Neural progenitor cell (in vitro differentiated cells): Measurements from ENCODE around the gene TMEM14A. TPM values are rescaled to one million over a fixed set of nuclear protein-coding genes. Genes with fewer than 3 reads are reported as not detected.
A peak's percentile ranks its signal among the peaks of the same experiment; 100 is the strongest.

ENCODE experiments used
- DNase-seq: peaks from one replicate; pipeline ENCODE4 v3.0.0-alpha.2; 2016; ENCODE audit warnings: low spot score
- H2AFZ ChIP-seq: fragments of 200-600 bp; sonication (generic); replicated peaks from 2 replicates; pipeline ENCODE4 v1.6.1; 2016; ENCODE audit warnings: antibody characterized with exemption
- H3F3A ChIP-seq: fragments of 200-600 bp; sonication (generic); 2 replicates; pipeline ENCODE4 v1.6.1; 2016; ENCODE audit warnings: antibody characterized with exemption, low read depth
- H3K27ac ChIP-seq: fragments of 200-600 bp; sonication (generic); 2 replicates; pipeline ENCODE4 v1.5.1; 2016; ENCODE audit warnings: mild to moderate bottlenecking
- H3K27me3 ChIP-seq: fragments of 200-600 bp; sonication (generic); 2 replicates; pipeline ENCODE4 v1.6.1; 2016; ENCODE audit warnings: mild to moderate bottlenecking, moderate library complexity
- H3K36me3 ChIP-seq: fragments of 200-600 bp; sonication (generic); 2 replicates; pipeline ENCODE4 v1.5.1; 2016
- H3K4me1 ChIP-seq: fragments of 200-600 bp; sonication (generic); 2 replicates; pipeline ENCODE4 v1.6.1; 2016; ENCODE audit warnings: mixed run types
- H3K4me2 ChIP-seq: fragments of 200-600 bp; sonication (generic); 2 replicates; pipeline ENCODE4 v1.6.1; 2016
- H3K4me3 ChIP-seq: fragments of 200-600 bp; sonication (generic); 2 replicates; pipeline ENCODE4 v1.5.1; 2016
- H3K79me2 ChIP-seq: fragments of 200-600 bp; sonication (generic); 2 replicates; pipeline ENCODE4 v1.6.1; 2016; ENCODE audit warnings: low read depth
- H3K9ac ChIP-seq: fragments of 200-600 bp; sonication (generic); 2 replicates; pipeline ENCODE4 v1.6.1; 2016
- H3K9me3 ChIP-seq: fragments of 200-600 bp; sonication (generic); 2 replicates; pipeline ENCODE4 v1.5.1; 2016; ENCODE audit warnings: low read depth
- H4K20me1 ChIP-seq: fragments of 200-600 bp; sonication (generic); 2 replicates; pipeline ENCODE4 v1.6.1; 2016; ENCODE audit warnings: low read depth
- H3K27ac Mint-ChIP-seq: 3 replicates; pipeline ENCODE4 v1.8.0; 2021; ENCODE audit warnings: mixed read lengths
- H3K27me3 Mint-ChIP-seq: 2 replicates; pipeline ENCODE4 v1.8.0; 2022; ENCODE audit warnings: low read depth, mild to moderate bottlenecking, inconsistent platforms, moderate library complexity, mixed read lengths; ENCODE audit not compliant: insufficient read depth
- H3K36me3 Mint-ChIP-seq: 3 replicates; pipeline ENCODE4 v1.8.0; 2021; ENCODE audit warnings: mixed read lengths
- H3K4me1 Mint-ChIP-seq: 3 replicates; pipeline ENCODE4 v1.8.0; 2021; ENCODE audit warnings: mixed read lengths
- H3K4me3 Mint-ChIP-seq: 3 replicates; pipeline ENCODE4 v1.8.0; 2021; ENCODE audit warnings: mild to moderate bottlenecking, moderate library complexity, mixed read lengths
- H3K9me3 Mint-ChIP-seq: 3 replicates; pipeline ENCODE4 v1.8.0; 2020; ENCODE audit warnings: mixed read lengths
- EZH2 ChIP-seq: fragments of 200-600 bp; sonication (generic); IDR thresholded peaks from 2 replicates; pipeline ENCODE4 v1.6.1; 2017; ENCODE audit warnings: antibody characterized with exemption, mild to moderate bottlenecking, moderate library complexity
- EZH2phosphoT487 ChIP-seq: fragments of 200-600 bp; sonication (generic); IDR thresholded peaks from 2 replicates; pipeline ENCODE4 v1.6.1; 2017; ENCODE audit warnings: antibody characterized with exemption
- total RNA-seq: library from RNA; depleted of rRNA; stranded (reverse); fragments of >200 nt; gene quantifications from 2 replicates; pipeline ENCODE4 v1.2.3, GENCODE V29; 2015; ENCODE audit warnings: low replicate concordance
- TF ChIP-seq, protein P1 (sequence below): fragments of 200-600 bp; sonication (generic); IDR thresholded peaks from 2 replicates; pipeline ENCODE4 v1.5.1; 2017; ENCODE audit warnings: antibody characterized with exemption, mild to moderate bottlenecking

The TMEM14A gene
- total RNA-seq, 1 donor from 2014 or later: 33.7 TPM

- H3K4me3 Mint-ChIP-seq: no peak overlapping the region
Observed at GRCh38 chr6:52640916-52641315, 30.0 kb upstream of the TMEM14A start.

DNA sequence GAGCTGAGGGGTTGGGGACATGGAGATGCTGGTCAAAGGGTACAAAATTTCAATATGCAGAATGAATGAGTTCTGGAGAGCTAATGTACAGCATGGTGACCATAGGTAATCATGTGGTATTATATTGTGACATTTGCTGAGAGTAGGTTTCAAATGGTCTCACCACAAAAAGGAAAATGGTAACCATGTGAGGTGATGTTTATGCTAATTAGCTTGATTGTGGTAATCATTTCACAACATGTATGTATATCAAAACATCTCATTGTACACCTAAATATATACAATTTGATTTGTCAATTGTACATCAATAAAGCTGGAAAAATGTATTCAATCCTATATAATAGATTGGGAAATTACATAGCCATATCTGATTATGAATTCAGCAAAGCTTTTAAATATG is 29.5 kb upstream of the TMEM14A start:
- H3K4me3 ChIP-seq: no peak overlapping the region
- H4K20me1 ChIP-seq: no peaks in the 10 kb centered on the region
- Mint-ChIP-seq H3K27me3 (peaks cover 3% of the 10 kb centered on the region), H3K36me3 (no peaks in the 10 kb centered on the region), H3K4me1 (peaks cover 36% of the 10 kb centered on the region), H3K27ac (no peak overlapping the region), H3K4me3 (no peak overlapping the region), H3K9me3 (no peaks in the 10 kb centered on the region)
- TF ChIP-seq EZH2phosphoT487 (no peak), EZH2 (no peak)
- TF ChIP-seq, protein P1, sequence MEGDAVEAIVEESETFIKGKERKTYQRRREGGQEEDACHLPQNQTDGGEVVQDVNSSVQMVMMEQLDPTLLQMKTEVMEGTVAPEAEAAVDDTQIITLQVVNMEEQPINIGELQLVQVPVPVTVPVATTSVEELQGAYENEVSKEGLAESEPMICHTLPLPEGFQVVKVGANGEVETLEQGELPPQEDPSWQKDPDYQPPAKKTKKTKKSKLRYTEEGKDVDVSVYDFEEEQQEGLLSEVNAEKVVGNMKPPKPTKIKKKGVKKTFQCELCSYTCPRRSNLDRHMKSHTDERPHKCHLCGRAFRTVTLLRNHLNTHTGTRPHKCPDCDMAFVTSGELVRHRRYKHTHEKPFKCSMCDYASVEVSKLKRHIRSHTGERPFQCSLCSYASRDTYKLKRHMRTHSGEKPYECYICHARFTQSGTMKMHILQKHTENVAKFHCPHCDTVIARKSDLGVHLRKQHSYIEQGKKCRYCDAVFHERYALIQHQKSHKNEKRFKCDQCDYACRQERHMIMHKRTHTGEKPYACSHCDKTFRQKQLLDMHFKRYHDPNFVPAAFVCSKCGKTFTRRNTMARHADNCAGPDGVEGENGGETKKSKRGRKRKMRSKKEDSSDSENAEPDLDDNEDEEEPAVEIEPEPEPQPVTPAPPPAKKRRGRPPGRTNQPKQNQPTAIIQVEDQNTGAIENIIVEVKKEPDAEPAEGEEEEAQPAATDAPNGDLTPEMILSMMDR: no peak
- no peaks in the 10 kb centered on the region for H3K79me2 ChIP-seq
- H3K4me2 ChIP-seq: peak overlapping the region; percentile 41
- DNase-seq: no peak
- H3F3A ChIP-seq: peaks cover 6% of the 10 kb centered on the region
- H3K9me3 ChIP-seq: no peaks in the 10 kb centered on the region
- H3K9ac ChIP-seq: no peak overlapping the region
- H3K36me3 ChIP-seq: no peaks in the 10 kb centered on the region
- no peaks in the 10 kb centered on the region for H3K27me3 ChIP-seq
- no peak overlapping the region for H3K27ac ChIP-seq
- no peak overlapping the region for H2AFZ ChIP-seq
- H3K4me1 ChIP-seq: peaks cover 28% of the 10 kb centered on the region

More at GRCh38 chr6:52640916-52641315, 30.0 kb upstream of the TMEM14A start:
- Mint-ChIP-seq H3K9me3 (no peaks in the 10 kb centered on the region), H3K4me1 (peaks cover 36% of the 10 kb centered on the region), H3K36me3 (no peaks in the 10 kb centered on the region), H3K27me3 (peaks cover 3% of the 10 kb centered on the region), H3K27ac (no peak overlapping the region)
- no peak for DNase-seq
- Histone ChIP-seq H3K9me3 (no peaks in the 10 kb centered on the region), H4K20me1 (no peaks in the 10 kb centered on the region), H3K79me2 (no peaks in the 10 kb centered on the region), H3K27ac (no peak overlapping the region), H3K9ac (no peak overlapping the region), H3K36me3 (no peaks in the 10 kb centered on the region), H3F3A (peaks cover 6% of the 10 kb centered on the region), H3K4me2 (no peak overlapping the region), H2AFZ (no peak overlapping the region), H3K27me3 (no peaks in the 10 kb centered on the region), H3K4me3 (no peak overlapping the region), H3K4me1 (peaks cover 28% of the 10 kb centered on the region)
- no peak for TF ChIP-seq EZH2
- TF ChIP-seq EZH2phosphoT487: no peak
- TF ChIP-seq, protein P1: no peak

DNA sequence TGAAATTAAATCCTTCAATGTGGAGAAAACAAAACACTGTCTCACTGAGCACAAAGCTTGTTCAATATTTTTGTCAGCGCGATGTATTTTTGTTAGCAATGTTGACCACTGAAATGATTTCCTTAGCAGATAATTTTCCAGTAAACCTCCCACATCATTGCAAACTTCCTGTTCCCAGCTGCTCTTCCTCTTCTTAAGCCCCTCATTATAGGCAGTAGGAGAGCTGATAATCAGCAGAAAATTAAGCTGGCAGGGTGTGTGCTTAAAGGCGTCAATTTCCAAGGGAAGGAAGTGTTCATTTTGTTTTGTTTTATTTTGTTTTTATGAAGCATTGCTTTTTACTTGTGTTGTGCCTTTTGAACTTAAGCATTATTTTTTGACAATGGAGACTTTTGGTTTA is 29.1 kb upstream of the TMEM14A start:
- no peak for DNase-seq
- H3K9me3 ChIP-seq: no peaks in the 10 kb centered on the region
- peaks cover 6% of the 10 kb centered on the region for H3F3A ChIP-seq
- H3K4me1 ChIP-seq: peaks cover 28% of the 10 kb centered on the region
- no peaks in the 10 kb centered on the region for H4K20me1 ChIP-seq
- no peak overlapping the region for H3K9ac ChIP-seq
- Mint-ChIP-seq H3K4me3 (no peak overlapping the region), H3K36me3 (no peaks in the 10 kb centered on the region), H3K4me1 (peaks cover 36% of the 10 kb centered on the region), H3K27me3 (peaks cover 3% of the 10 kb centered on the region), H3K9me3 (no peaks in the 10 kb centered on the region), H3K27ac (no peak overlapping the region)
- no peaks in the 10 kb centered on the region for H3K27me3 ChIP-seq
- no peaks in the 10 kb centered on the region for H3K36me3 ChIP-seq
- no peak for TF ChIP-seq EZH2phosphoT487
- no peak for TF ChIP-seq EZH2
- TF ChIP-seq, protein P1: no peak
- no peak overlapping the region for H2AFZ ChIP-seq
- peak overlapping the region; percentile 41 for H3K4me2 ChIP-seq
- no peaks in the 10 kb centered on the region for H3K79me2 ChIP-seq
- H3K4me3 ChIP-seq: no peak overlapping the region
- no peak overlapping the region for H3K27ac ChIP-seq
